Vagina (tissue), 2 donors: ENCODE measurements around the gene ATP11A. TPM values are rescaled to one million over a fixed set of nuclear protein-coding genes. Genes with fewer than 3 reads are reported as not detected.

Experiments
- DNase-seq, 2 donors: peaks; one replicate each; pipeline ENCODE4 v3.0.0-alpha.2; 2017; ENCODE audit errors: extremely low spot score in 2 of 2
- H3K27ac ChIP-seq: fragments of 200-600 bp; sonication (generic); one replicate; pipeline ENCODE4 v1.5.1; 2019
- H3K27me3 ChIP-seq: fragments of 200-600 bp; sonication (generic); one replicate; pipeline ENCODE4 v1.5.1; 2019
- H3K36me3 ChIP-seq, 2 donors: fragments of 200-600 bp; sonication (generic); one replicate each; pipeline ENCODE4 v1.5.1; 2017 to 2019
- H3K4me1 ChIP-seq: fragments of 200-600 bp; sonication (generic); one replicate; pipeline ENCODE4 v1.5.1; 2019
- H3K4me3 ChIP-seq, 2 donors: fragments of 200-600 bp; sonication (generic); 1 replicate in 1 of 2; 2 replicates in 1 of 2; pipeline ENCODE4 v1.5.1; 2016 to 2019
- H3K9me3 ChIP-seq: fragments of 200-600 bp; sonication (generic); one replicate; pipeline ENCODE4 v1.5.1; 2019
- POLR2A ChIP-seq, 2 donors: fragments of 450-650 bp; IDR thresholded peaks; one replicate each; pipeline ENCODE4 v1.6.1; 2017; ENCODE audit warnings: antibody characterized with exemption in 2 of 2, mild to moderate bottlenecking in 2 of 2, moderate library complexity in 2 of 2
- POLR2AphosphoS5 ChIP-seq, 2 donors: sonication (generic); formaldehyde crosslinking; IDR thresholded peaks; one replicate each; pipeline ENCODE4 v1.9.0; 2017; ENCODE audit warnings: antibody characterized with exemption in 2 of 2, mild to moderate bottlenecking in 2 of 2, low read depth in 1 of 2; ENCODE audit not compliant: insufficient read depth in 1 of 2
- intact Hi-C: fragments of 100-400 bp; cut with DNase I; formaldehyde crosslinking; loops from one replicate; pipeline ENCODE4 v1.15.1; 2023
- total RNA-seq: library from RNA; depleted of rRNA; stranded (reverse); fragments of >200 nt; gene quantifications from one replicate; pipeline ENCODE4 v1.2.3, GENCODE V29; 2016
- TF ChIP-seq, protein P1 (sequence below), 3 experiments: fragments of 450-650 bp in 2 of 3; fragments of 200-600 bp in 1 of 3; sonication (generic) in 1 of 3; IDR thresholded peaks; one replicate each; pipeline ENCODE4 v1.5.1; 2017 to 2019; ENCODE audit warnings: antibody characterized with exemption in 3 of 3, mild to moderate bottlenecking in 2 of 3, moderate library complexity in 2 of 3

Gene ATP11A
- total RNA-seq, 1 donor from 2014 or later: 33.4 TPM

- no peaks in the 10 kb centered on the region for H3K9me3 ChIP-seq
- TF ChIP-seq POLR2AphosphoS5 (IDR thresholded peaks at IDR 0.05; ENCODE audit: insufficient read depth in 1 of 2, low read depth in 1 of 2) (no peak), POLR2A (IDR thresholded peaks at IDR 0.05) (no peak)
- TF ChIP-seq, protein P1, sequence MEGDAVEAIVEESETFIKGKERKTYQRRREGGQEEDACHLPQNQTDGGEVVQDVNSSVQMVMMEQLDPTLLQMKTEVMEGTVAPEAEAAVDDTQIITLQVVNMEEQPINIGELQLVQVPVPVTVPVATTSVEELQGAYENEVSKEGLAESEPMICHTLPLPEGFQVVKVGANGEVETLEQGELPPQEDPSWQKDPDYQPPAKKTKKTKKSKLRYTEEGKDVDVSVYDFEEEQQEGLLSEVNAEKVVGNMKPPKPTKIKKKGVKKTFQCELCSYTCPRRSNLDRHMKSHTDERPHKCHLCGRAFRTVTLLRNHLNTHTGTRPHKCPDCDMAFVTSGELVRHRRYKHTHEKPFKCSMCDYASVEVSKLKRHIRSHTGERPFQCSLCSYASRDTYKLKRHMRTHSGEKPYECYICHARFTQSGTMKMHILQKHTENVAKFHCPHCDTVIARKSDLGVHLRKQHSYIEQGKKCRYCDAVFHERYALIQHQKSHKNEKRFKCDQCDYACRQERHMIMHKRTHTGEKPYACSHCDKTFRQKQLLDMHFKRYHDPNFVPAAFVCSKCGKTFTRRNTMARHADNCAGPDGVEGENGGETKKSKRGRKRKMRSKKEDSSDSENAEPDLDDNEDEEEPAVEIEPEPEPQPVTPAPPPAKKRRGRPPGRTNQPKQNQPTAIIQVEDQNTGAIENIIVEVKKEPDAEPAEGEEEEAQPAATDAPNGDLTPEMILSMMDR (IDR thresholded peaks at IDR 0.05): no peak
- H3K27me3 ChIP-seq: no peaks in the 10 kb centered on the region
- no peaks in the 10 kb centered on the region for H3K36me3 ChIP-seq
- H3K4me3 ChIP-seq: no peak overlapping the region
- no peak overlapping the region for H3K27ac ChIP-seq
- no peak for DNase-seq
- intact Hi-C loops: no loop called here
- no peaks in the 10 kb centered on the region for H3K4me1 ChIP-seq
Observed at GRCh38 chr13:112910616-112911280, 220.9 kb downstream of the ATP11A start.

DNA sequence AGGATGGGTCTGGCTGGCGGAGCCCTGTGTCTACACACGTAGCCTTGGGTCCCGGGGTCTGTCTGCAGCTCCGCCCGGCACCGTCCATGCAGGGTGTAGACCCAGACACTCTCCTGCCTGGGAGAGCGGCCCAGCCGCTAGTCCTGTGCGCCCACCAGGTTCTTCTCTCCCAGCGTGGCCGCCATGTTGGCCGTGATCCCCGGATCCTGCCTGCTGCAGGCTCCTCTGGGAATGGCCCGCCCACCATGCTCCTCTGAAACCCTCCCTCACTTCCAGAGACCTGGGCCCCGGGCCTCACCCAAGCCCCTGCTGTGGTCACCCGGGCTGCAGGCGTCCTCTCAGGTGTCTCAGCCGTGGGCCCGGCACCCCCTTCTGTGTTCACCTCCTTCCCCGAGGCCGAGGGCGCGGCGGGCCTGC is 221.5 kb downstream of the ATP11A start:
- no peaks in the 10 kb centered on the region for H3K4me1 ChIP-seq
- no peak for TF ChIP-seq POLR2AphosphoS5 (IDR thresholded peaks at IDR 0.05; ENCODE audit: insufficient read depth in 1 of 2, low read depth in 1 of 2)
- TF ChIP-seq, protein P1 (IDR thresholded peaks at IDR 0.05): no peak
- no peak for TF ChIP-seq POLR2A (IDR thresholded peaks at IDR 0.05)
- no peak for DNase-seq
- H3K27me3 ChIP-seq: no peaks in the 10 kb centered on the region
- intact Hi-C loops: no loop called here
- no peak overlapping the region for H3K4me3 ChIP-seq
- no peaks in the 10 kb centered on the region for H3K9me3 ChIP-seq
- H3K36me3 ChIP-seq: no peaks in the 10 kb centered on the region
- H3K27ac ChIP-seq: no peak overlapping the region

- no peak for TF ChIP-seq POLR2A (IDR thresholded peaks at IDR 0.05)
- TF ChIP-seq, protein P1 (IDR thresholded peaks at IDR 0.05): no peak
- no peak for TF ChIP-seq POLR2AphosphoS5 (IDR thresholded peaks at IDR 0.05; ENCODE audit: insufficient read depth in 1 of 2, low read depth in 1 of 2)
- no peak for DNase-seq
Observed at GRCh38 chr13:112911883-112912282, 222.0 kb downstream of the ATP11A start.

GRCh38 chr13:112912726-112913440 is 223.0 kb downstream of the ATP11A start:
- DNase-seq: no peak
- H3K4me3 ChIP-seq: no peak overlapping the region
- H3K27me3 ChIP-seq: no peaks in the 10 kb centered on the region
- no peaks in the 10 kb centered on the region for H3K36me3 ChIP-seq
- intact Hi-C loops: no loop called here
- H3K9me3 ChIP-seq: no peaks in the 10 kb centered on the region
- TF ChIP-seq, protein P1 (IDR thresholded peaks at IDR 0.05): no peak
- TF ChIP-seq POLR2AphosphoS5 (IDR thresholded peaks at IDR 0.05; ENCODE audit: insufficient read depth in 1 of 2, low read depth in 1 of 2) (no peak), POLR2A (IDR thresholded peaks at IDR 0.05) (no peak)
- no peak overlapping the region for H3K27ac ChIP-seq
- H3K4me1 ChIP-seq: no peaks in the 10 kb centered on the region

More at GRCh38 chr13:112911883-112912282, 222.0 kb downstream of the ATP11A start:
- H3K9me3 ChIP-seq: no peaks in the 10 kb centered on the region
- no peaks in the 10 kb centered on the region for H3K27me3 ChIP-seq
- intact Hi-C loops: no loop called here
- H3K4me3 ChIP-seq: no peak overlapping the region
- no peaks in the 10 kb centered on the region for H3K4me1 ChIP-seq
- H3K36me3 ChIP-seq: no peaks in the 10 kb centered on the region
- H3K27ac ChIP-seq: no peak overlapping the region

GRCh38 chr13:112916296-112916695 is 226.5 kb downstream of the ATP11A start:
- Histone ChIP-seq H3K27ac (no peak overlapping the region), H3K4me1 (no peaks in the 10 kb centered on the region), H3K4me3 (no peak overlapping the region), H3K9me3 (no peaks in the 10 kb centered on the region), H3K27me3 (no peaks in the 10 kb centered on the region), H3K36me3 (no peaks in the 10 kb centered on the region)
- intact Hi-C loops: no loop called here
- TF ChIP-seq, protein P1 (IDR thresholded peaks at IDR 0.05): no peak
- TF ChIP-seq POLR2AphosphoS5 (IDR thresholded peaks at IDR 0.05; ENCODE audit: insufficient read depth in 1 of 2, low read depth in 1 of 2) (no peak), POLR2A (IDR thresholded peaks at IDR 0.05) (no peak)
- no peak for DNase-seq
